ENCODE measurements around the gene ADD3.

ADD3 gene

GRCh38 chr10:110170142-110170971 is 162.6 kb downstream of the ADD3 start:
- no peak for TF ChIP-seq CTCF (IDR thresholded peaks at IDR 0.05; ENCODE audit: low read depth, low read length)
- Histone ChIP-seq H3K27me3 (ENCODE audit: insufficient read depth, low read depth, severe bottlenecking) (no peaks in the 10 kb centered on the region), H3K36me3 (no peaks in the 10 kb centered on the region), H3K9me3 (ENCODE audit: severe bottlenecking) (no peaks in the 10 kb centered on the region), H3K4me3 (ENCODE audit: low read depth, low read length) (no peak overlapping the region), H3K27ac (no peak overlapping the region)
- DNase-seq: no peak

- Histone ChIP-seq H3K27me3 (ENCODE audit: insufficient read depth, low read depth, severe bottlenecking) (no peaks in the 10 kb centered on the region), H3K4me3 (ENCODE audit: low read depth, low read length) (no peak overlapping the region), H3K36me3 (no peaks in the 10 kb centered on the region), H3K27ac (no peak overlapping the region), H3K9me3 (ENCODE audit: severe bottlenecking) (no peaks in the 10 kb centered on the region)
- no peak for DNase-seq
- TF ChIP-seq CTCF (IDR thresholded peaks at IDR 0.05; ENCODE audit: low read depth, low read length): no peak
These were observed 163.2 kb downstream of the ADD3 start for GRCh38 chr10:110171032-110171431.

GRCh38 chr10:110172155-110172554 is 164.4 kb downstream of the ADD3 start:
- no peaks in the 10 kb centered on the region for H3K27me3 ChIP-seq (ENCODE audit: insufficient read depth, low read depth, severe bottlenecking)
- no peaks in the 10 kb centered on the region for H3K9me3 ChIP-seq (ENCODE audit: severe bottlenecking)
- no peak overlapping the region for H3K4me3 ChIP-seq (ENCODE audit: low read depth, low read length)
- no peak for TF ChIP-seq CTCF (IDR thresholded peaks at IDR 0.05; ENCODE audit: low read depth, low read length)
- H3K27ac ChIP-seq: no peak overlapping the region
- H3K36me3 ChIP-seq: no peaks in the 10 kb centered on the region
- DNase-seq: no peak

- Histone ChIP-seq H3K4me3 (ENCODE audit: low read depth, low read length) (no peak overlapping the region), H3K27ac (no peak overlapping the region), H3K9me3 (ENCODE audit: severe bottlenecking) (no peaks in the 10 kb centered on the region), H3K36me3 (no peaks in the 10 kb centered on the region), H3K27me3 (ENCODE audit: insufficient read depth, low read depth, severe bottlenecking) (no peaks in the 10 kb centered on the region)
- no peak for DNase-seq
- TF ChIP-seq CTCF (IDR thresholded peaks at IDR 0.05; ENCODE audit: low read depth, low read length): no peak
These were observed 166.4 kb downstream of the ADD3 start for GRCh38 chr10:110174201-110174600.

GRCh38 chr10:110174816-110175215 is 167.0 kb downstream of the ADD3 start:
- H3K4me3 ChIP-seq (ENCODE audit: low read depth, low read length): no peak overlapping the region
- no peaks in the 10 kb centered on the region for H3K9me3 ChIP-seq (ENCODE audit: severe bottlenecking)
- H3K27me3 ChIP-seq (ENCODE audit: insufficient read depth, low read depth, severe bottlenecking): no peaks in the 10 kb centered on the region
- TF ChIP-seq CTCF (IDR thresholded peaks at IDR 0.05; ENCODE audit: low read depth, low read length): no peak
- DNase-seq: no peak
- H3K36me3 ChIP-seq: no peaks in the 10 kb centered on the region
- H3K27ac ChIP-seq: no peak overlapping the region

- no peak overlapping the region for H3K27ac ChIP-seq
- no peaks in the 10 kb centered on the region for H3K27me3 ChIP-seq (ENCODE audit: insufficient read depth, low read depth, severe bottlenecking)
- H3K4me3 ChIP-seq (ENCODE audit: low read depth, low read length): no peak overlapping the region
- no peak for TF ChIP-seq CTCF (IDR thresholded peaks at IDR 0.05; ENCODE audit: low read depth, low read length)
- H3K9me3 ChIP-seq (ENCODE audit: severe bottlenecking): no peaks in the 10 kb centered on the region
- DNase-seq: no peak
- H3K36me3 ChIP-seq: no peaks in the 10 kb centered on the region
These were observed 167.6 kb downstream of the ADD3 start for GRCh38 chr10:110175406-110175805.
